GM20431 (cell line): Measurements from ENCODE around the gene MAPKAP1.

ENCODE experiments used
- in situ Hi-C: fragments of 300-500 bp; cut with MseI, MboI; formaldehyde crosslinking; loops from one replicate; pipeline ENCODE4 v1.15.0; 2020; ENCODE audit warnings: low sequenced_read_pairs; ENCODE audit not compliant: unreplicated experiment

MAPKAP1 gene

DNA sequence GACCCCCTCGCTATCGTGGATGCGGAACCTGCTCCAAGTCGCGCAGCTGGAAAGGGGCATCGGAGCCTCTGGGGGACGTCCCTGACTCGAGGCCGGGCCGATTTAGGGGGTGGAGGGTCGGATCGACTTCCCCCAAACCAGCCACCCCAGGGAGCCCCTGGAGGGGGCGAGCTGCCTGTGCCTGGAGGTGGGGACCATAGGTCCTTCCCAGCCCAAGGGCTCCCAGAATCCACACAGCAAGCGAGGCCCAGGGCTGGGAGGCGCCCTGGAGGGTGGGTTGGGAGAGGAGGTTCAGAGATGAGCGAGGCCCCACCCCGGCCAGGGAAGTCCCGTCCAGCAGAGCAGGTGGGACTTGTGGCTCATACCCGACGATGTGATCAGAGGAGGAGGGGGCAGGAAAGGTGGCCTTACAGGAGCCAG is 297.8 kb downstream of the MAPKAP1 start:
- in situ Hi-C loops: loop anchor here (25.0 kb wide), 1 partner anchor 828 kb away; no protein-coding TSS in a partner anchor

- in situ Hi-C loops: loop anchor here (25.0 kb wide), 1 partner anchor 829 kb away; no protein-coding TSS in a partner anchor
Observed at GRCh38 chr9:125407974-125408900, 298.8 kb downstream of the MAPKAP1 start.

- in situ Hi-C loops: loop anchor here (25.0 kb wide), 1 partner anchor 830 kb away; no protein-coding TSS in a partner anchor
Observed at GRCh38 chr9:125407432-125407973, 299.5 kb downstream of the MAPKAP1 start.

DNA sequence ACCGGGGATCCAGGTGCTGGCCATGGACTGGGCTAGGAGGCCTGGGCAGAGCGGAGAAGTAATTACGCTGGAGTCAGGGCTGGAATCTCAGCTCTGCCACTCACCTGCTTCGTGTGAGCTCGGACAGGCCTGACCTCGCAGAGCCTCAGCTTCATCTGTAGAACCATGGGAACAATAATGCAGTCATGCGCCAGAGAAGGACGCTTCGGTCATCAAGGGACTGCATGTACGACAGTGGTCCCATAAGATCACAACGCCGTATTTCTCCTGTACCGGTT is 300.3 kb downstream of the MAPKAP1 start:
- in situ Hi-C loops: loop anchor here (25.0 kb wide), 1 partner anchor 831 kb away; no protein-coding TSS in a partner anchor

- in situ Hi-C loops: loop anchor here (25.0 kb wide), 1 partner anchor 831 kb away; no protein-coding TSS in a partner anchor
Observed at GRCh38 chr9:125405938-125406809, 300.8 kb downstream of the MAPKAP1 start.

- in situ Hi-C loops: loop anchor here (25.0 kb wide), 1 partner anchor 833 kb away; no protein-coding TSS in a partner anchor
Observed at GRCh38 chr9:125404733-125405132, 302.3 kb downstream of the MAPKAP1 start.

- in situ Hi-C loops: loop anchor here (25.0 kb wide), 1 partner anchor 836 kb away; no protein-coding TSS in a partner anchor
Observed at GRCh38 chr9:125400725-125401716, 306.0 kb downstream of the MAPKAP1 start.

DNA sequence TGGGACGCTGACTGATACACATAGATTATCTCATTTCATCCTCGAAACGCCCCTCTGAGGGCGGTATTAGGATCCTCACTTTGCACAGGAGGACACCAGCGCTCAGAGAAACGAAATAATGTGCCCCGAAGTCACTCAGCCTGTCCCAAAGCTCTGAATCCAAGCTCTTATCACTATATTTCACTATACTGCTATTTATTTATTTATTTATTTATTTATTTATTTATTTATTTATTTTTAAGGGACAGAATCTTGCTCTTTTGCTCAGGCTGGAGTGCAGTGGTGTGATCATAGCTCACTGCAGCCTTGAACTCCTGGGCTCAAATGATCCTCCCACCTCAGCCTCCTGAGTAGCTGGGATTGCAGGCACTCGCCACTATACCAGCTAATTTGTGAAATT is 306.8 kb downstream of the MAPKAP1 start:
- in situ Hi-C loops: loop anchor here (25.0 kb wide), 1 partner anchor 837 kb away; no protein-coding TSS in a partner anchor

DNA sequence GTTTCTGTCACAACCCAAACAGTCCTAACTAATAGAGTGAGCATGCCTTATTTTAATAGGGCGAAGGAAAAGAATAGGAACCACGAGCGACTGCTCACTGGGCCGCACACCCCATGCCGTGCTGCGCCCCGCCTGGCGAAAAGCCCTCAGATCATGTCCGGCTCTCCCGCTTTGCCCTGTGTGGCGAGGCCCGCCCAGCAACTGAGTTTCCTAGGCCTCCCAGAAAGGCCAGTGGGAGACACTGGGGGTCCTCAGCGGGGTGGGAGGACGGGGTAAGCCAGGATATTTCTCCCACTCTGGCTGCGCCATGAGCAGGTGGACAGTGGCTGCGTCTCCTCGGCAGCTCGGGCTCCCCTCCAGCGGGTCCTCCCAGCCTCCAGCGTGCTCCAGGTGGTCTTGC is 307.3 kb downstream of the MAPKAP1 start:
- in situ Hi-C loops: loop anchor here (25.0 kb wide), 1 partner anchor 838 kb away; no protein-coding TSS in a partner anchor

GRCh38 chr9:125399165-125399564 is 307.8 kb downstream of the MAPKAP1 start:
- in situ Hi-C loops: no loop called here

DNA sequence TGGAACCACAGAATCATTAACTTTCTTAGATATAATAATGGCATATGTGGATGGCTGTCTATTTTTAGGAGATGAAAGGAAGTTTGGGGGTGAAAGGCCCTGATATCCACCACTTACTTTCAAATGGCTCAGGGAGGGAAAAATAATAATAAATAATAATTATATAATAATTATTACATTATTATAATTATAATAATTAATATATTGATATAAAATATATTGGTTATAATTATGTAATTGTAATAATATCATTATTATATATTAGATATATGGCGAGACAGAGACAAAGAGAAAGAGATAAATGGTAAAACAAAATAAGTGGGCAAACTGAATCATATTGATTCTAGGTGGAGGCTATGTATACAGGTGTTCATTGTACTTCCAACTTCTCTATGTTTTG is 308.8 kb downstream of the MAPKAP1 start:
- in situ Hi-C loops: no loop called here

- in situ Hi-C loops: no loop called here
Observed at GRCh38 chr9:125397736-125398135, 309.3 kb downstream of the MAPKAP1 start.

DNA sequence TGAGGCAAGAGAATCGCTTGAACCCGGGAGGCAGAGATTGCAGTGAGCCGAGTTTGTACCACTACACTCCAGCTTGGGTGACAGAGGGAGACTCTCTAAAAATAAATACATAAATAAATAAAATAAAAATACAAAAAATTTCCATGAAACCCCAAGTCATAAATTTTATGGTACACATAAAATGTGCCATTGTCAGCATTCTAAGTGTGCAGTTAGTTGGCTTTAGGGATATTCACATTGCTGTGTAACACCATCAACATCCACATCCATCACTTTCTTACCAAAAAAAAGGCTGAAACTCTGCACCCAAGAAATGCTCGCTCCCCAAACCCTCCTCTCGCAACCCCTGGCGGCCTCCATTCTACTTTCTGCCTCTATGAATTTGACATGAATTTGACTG is 310.2 kb downstream of the MAPKAP1 start:
- in situ Hi-C loops: no loop called here

GRCh38 chr9:125393426-125393825 is 313.6 kb downstream of the MAPKAP1 start:
- in situ Hi-C loops: no loop called here

GRCh38 chr9:125391704-125392103 is 315.3 kb downstream of the MAPKAP1 start:
- in situ Hi-C loops: no loop called here

GRCh38 chr9:125388978-125389377 is 318.0 kb downstream of the MAPKAP1 start:
- in situ Hi-C loops: no loop called here

GRCh38 chr9:125387861-125388524 is 319.0 kb downstream of the MAPKAP1 start:
- in situ Hi-C loops: no loop called here
